OCI-LY1 (cell line): ENCODE results near the gene MYO1A.

Experiments used
- EZH2 ChIP-seq: fragments of 200-600 bp; sonication (generic), shearing (Covaris generic); IDR thresholded peaks from 2 replicates; pipeline ENCODE4 v1.8.0; 2017; ENCODE audit warnings: borderline replicate concordance, mixed run types, mild to moderate bottlenecking, antibody characterized with exemption, low read length, moderate library complexity, mixed read lengths
- TF ChIP-seq, protein P1 (sequence below): fragments of 200-600 bp; sonication (generic), shearing (Covaris generic); IDR thresholded peaks from 2 replicates; pipeline ENCODE4 v1.5.1; 2017; ENCODE audit warnings: mild to moderate bottlenecking, antibody characterized with exemption, low read length, moderate library complexity, mixed read lengths

DNA sequence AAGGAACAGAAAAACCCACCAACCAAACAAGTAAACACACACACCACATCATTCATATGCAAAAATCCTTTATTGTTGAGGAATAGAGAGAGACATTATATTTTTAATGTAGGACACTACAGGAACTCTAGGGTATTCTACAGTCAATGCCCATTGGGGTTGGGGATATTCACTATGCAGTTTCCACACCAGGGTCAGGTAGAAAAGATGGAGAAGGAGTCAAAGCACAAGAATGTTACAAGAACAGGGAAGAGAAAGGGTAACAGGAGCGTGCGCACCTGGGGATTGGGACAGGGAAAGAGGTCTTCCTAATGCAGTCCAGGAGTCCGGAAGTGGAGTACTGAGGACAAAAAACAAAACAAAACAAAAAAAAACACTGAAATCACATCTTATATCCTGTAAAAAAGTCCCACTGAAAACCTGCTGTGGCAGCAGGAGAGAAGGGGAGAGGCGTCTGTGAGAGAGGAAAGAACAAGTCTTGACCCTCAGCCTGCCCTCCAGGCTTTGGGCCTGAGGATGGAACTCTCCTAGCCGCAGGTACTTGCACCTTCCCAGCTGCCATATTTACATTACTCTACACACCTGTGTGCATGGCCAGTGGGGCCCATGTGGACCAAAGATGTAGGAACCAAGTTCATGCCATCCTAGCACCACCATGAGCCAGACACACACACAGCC, 39.8 kb downstream of the MYO1A start:
- TF ChIP-seq, protein P1, sequence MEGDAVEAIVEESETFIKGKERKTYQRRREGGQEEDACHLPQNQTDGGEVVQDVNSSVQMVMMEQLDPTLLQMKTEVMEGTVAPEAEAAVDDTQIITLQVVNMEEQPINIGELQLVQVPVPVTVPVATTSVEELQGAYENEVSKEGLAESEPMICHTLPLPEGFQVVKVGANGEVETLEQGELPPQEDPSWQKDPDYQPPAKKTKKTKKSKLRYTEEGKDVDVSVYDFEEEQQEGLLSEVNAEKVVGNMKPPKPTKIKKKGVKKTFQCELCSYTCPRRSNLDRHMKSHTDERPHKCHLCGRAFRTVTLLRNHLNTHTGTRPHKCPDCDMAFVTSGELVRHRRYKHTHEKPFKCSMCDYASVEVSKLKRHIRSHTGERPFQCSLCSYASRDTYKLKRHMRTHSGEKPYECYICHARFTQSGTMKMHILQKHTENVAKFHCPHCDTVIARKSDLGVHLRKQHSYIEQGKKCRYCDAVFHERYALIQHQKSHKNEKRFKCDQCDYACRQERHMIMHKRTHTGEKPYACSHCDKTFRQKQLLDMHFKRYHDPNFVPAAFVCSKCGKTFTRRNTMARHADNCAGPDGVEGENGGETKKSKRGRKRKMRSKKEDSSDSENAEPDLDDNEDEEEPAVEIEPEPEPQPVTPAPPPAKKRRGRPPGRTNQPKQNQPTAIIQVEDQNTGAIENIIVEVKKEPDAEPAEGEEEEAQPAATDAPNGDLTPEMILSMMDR, result no peak
- no peak for TF ChIP-seq EZH2
